OCI-LY3 (cell line): ENCODE data around the gene SRCAP.

ENCODE experiments used
- H2AFZ ChIP-seq: fragments of 200-600, 300-600 bp; shearing (Covaris generic); 2 replicates; pipeline ENCODE4 v1.6.0; 2014; ENCODE audit warnings: antibody characterized with exemption, low read depth, low read length
- H3K27ac ChIP-seq: fragments of 200-600, 300-600 bp; sonication (generic); 2 replicates; pipeline ENCODE4 v1.5.1; 2014; ENCODE audit warnings: mild to moderate bottlenecking, low read length, moderate library complexity, mixed read lengths
- H3K27me3 ChIP-seq: fragments of 200-600, 300-600 bp; sonication (generic); 2 replicates; pipeline ENCODE4 v1.6.1; 2014; ENCODE audit warnings: low read depth, low read length, mixed read lengths
- H3K36me3 ChIP-seq: fragments of 200-600, 300-600 bp; sonication (generic); replicated peaks from 2 replicates; pipeline ENCODE3; 2014; ENCODE audit warnings: low read depth, low read length, mixed read lengths
- H3K4me1 ChIP-seq: fragments of 300-600, 200-600 bp; sonication (generic); 2 replicates; pipeline ENCODE4 v1.6.1; 2014; ENCODE audit warnings: low read length, mixed read lengths
- H3K4me2 ChIP-seq: fragments of 200-600, 300-600 bp; sonication (generic); 2 replicates; pipeline ENCODE4 v1.6.1; 2014; ENCODE audit warnings: low read length, mixed read lengths
- H3K4me3 ChIP-seq: fragments of 300-600, 200-600 bp; sonication (generic); 2 replicates; pipeline ENCODE4 v1.5.1; 2014; ENCODE audit warnings: antibody characterized with exemption, mild to moderate bottlenecking, low read length, moderate library complexity
- H3K79me2 ChIP-seq: fragments of 300-600, 200-600 bp; shearing (Covaris generic); 2 replicates; pipeline ENCODE4 v1.6.1; 2014; ENCODE audit warnings: mild to moderate bottlenecking, low read length, mixed read lengths
- H3K9ac ChIP-seq: fragments of 300-600, 200-600 bp; shearing (Covaris generic); 2 replicates; pipeline ENCODE4 v1.6.0; 2014; ENCODE audit warnings: mild to moderate bottlenecking, low read length, moderate library complexity
- H3K9me3 ChIP-seq: fragments of 200-600, 300-600 bp; shearing (Covaris generic); 2 replicates; pipeline ENCODE4 v1.6.1; 2014; ENCODE audit warnings: low read length, mixed read lengths; ENCODE audit not compliant: insufficient read depth
- H4K20me1 ChIP-seq: fragments of 200-600, 300-600 bp; sonication (generic); 2 replicates; pipeline ENCODE4 v1.6.1; 2016; ENCODE audit warnings: low read length, mixed read lengths; ENCODE audit not compliant: insufficient read depth
- EZH2phosphoT487 ChIP-seq: fragments of 200-600 bp; shearing (Covaris generic); IDR thresholded peaks from 2 replicates; pipeline ENCODE4 v1.6.1; 2018; ENCODE audit warnings: antibody characterized with exemption, mixed run types, low read depth
- TF ChIP-seq, protein P1 (sequence below): fragments of 200-600, 300-600 bp; sonication (generic); IDR thresholded peaks from 2 replicates; pipeline ENCODE4 v1.5.1; 2014; ENCODE audit warnings: antibody characterized with exemption, low read length, low read depth

Gene SRCAP

DNA sequence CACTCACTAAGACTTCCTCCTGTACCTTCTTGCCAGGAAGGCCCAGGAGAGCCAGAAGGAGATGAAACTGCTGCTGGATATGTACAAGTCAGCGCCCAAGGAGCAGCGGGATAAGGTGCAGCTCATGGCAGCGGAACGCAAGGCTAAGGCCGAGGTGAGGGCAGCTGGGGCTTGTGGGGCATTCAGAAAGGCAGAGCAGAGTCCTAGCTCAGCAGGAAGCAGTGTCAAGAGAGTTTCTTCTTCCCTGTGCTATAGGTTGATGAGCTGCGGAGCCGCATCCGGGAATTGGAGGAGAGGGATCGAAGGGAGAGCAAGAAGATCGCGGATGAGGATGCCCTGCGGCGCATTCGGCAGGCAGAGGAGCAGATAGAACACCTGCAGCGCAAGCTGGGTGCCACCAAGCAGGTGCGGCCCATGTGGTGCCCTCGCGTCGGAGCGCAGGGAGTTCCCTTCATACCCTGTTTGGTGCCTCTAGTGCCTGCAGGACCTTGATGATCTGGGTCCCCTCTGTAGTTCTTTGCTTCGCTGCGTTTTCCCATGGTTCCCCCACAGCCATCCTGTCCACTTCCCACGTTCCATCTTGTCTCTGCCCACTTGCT, 69.7 kb downstream of the SRCAP start:
- Histone ChIP-seq H3K9me3 (no peaks in the 10 kb centered on the region), H3K79me2 (peaks cover 5% of the 10 kb centered on the region; the same call in 1 of the 2 replicates), H3K36me3 (peaks cover 81% of the 10 kb centered on the region), H3K4me2 (no peak overlapping the region), H3K27me3 (no peaks in the 10 kb centered on the region), H3K4me1 (no peaks in the 10 kb centered on the region), H4K20me1 (no peaks in the 10 kb centered on the region), H3K27ac (no peak overlapping the region), H3K9ac (no peak overlapping the region), H2AFZ (no peak overlapping the region), H3K4me3 (no peak overlapping the region)
- TF ChIP-seq, protein P1, sequence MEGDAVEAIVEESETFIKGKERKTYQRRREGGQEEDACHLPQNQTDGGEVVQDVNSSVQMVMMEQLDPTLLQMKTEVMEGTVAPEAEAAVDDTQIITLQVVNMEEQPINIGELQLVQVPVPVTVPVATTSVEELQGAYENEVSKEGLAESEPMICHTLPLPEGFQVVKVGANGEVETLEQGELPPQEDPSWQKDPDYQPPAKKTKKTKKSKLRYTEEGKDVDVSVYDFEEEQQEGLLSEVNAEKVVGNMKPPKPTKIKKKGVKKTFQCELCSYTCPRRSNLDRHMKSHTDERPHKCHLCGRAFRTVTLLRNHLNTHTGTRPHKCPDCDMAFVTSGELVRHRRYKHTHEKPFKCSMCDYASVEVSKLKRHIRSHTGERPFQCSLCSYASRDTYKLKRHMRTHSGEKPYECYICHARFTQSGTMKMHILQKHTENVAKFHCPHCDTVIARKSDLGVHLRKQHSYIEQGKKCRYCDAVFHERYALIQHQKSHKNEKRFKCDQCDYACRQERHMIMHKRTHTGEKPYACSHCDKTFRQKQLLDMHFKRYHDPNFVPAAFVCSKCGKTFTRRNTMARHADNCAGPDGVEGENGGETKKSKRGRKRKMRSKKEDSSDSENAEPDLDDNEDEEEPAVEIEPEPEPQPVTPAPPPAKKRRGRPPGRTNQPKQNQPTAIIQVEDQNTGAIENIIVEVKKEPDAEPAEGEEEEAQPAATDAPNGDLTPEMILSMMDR, result no peak
- TF ChIP-seq EZH2phosphoT487, result no peak

DNA sequence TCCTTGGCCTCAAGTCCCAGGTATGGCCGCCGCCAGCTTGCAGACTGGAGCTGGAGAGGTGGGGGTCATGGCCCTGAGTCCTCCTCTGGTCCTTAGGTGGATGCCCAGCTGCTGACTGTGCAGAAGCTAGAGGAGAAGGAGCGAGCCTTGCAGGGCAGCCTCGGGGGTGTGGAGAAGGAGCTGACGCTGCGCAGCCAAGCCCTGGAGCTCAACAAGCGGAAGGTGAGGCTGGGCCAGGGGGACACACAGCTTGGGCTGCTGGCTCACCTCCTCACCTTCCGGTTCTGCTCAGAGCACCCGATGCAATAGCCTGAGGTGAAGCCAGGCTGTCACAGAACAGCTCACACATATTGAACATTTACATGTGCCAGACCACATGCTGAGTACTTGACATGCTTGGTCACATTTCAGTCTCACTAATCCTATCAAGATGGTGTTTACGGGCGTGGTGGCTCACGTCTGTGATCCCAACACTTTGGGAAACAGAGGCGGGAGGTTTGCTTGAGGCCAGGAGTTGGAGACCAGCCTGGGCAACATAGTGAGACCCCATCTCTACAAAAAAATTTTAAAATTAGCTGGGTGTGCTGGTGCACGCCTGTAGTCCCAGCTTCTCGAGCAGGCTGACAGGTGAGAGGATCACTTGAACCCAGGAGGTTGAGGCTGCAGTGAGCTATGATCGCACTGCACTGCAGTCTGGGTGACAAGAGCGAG, 70.6 kb downstream of the SRCAP start:
- no peaks in the 10 kb centered on the region for H3K27me3 ChIP-seq
- H3K36me3 ChIP-seq, result peaks cover 73% of the 10 kb centered on the region
- no peak overlapping the region for H2AFZ ChIP-seq
- no peaks in the 10 kb centered on the region for H3K4me1 ChIP-seq
- no peak overlapping the region for H3K4me3 ChIP-seq
- H3K4me2 ChIP-seq, result no peak overlapping the region
- H4K20me1 ChIP-seq, result no peaks in the 10 kb centered on the region
- H3K27ac ChIP-seq, result no peak overlapping the region
- no peaks in the 10 kb centered on the region for H3K9me3 ChIP-seq
- no peak overlapping the region for H3K9ac ChIP-seq
- H3K79me2 ChIP-seq, result no peaks in the 10 kb centered on the region
- no peak for TF ChIP-seq EZH2phosphoT487
- TF ChIP-seq, protein P1, result no peak

DNA sequence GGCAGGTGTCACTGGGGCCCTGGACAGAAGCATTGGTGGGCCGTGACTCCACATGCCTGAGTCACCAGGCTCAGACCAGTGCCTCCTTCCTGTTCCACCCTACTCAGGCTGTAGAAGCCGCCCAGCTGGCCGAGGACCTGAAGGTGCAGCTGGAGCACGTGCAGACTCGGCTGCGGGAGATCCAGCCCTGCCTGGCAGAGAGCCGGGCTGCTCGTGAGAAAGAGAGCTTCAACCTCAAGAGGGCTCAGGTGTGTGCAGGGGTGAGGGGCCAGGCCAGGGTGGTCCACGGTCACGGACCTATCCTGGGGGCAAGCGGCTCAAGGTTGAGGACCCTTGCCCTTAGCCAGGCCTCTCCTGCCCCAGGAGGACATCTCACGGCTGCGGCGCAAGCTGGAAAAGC, 72.8 kb downstream of the SRCAP start:
- Histone ChIP-seq H3K4me2 (no peak overlapping the region), H3K79me2 (no peaks in the 10 kb centered on the region), H3K9ac (no peak overlapping the region), H3K4me1 (no peaks in the 10 kb centered on the region), H3K27me3 (no peaks in the 10 kb centered on the region), H4K20me1 (no peaks in the 10 kb centered on the region), H2AFZ (no peak overlapping the region), H3K4me3 (no peak overlapping the region), H3K9me3 (no peaks in the 10 kb centered on the region), H3K27ac (no peak overlapping the region), H3K36me3 (peaks cover 59% of the 10 kb centered on the region)
- TF ChIP-seq, protein P1, result no peak
- no peak for TF ChIP-seq EZH2phosphoT487

DNA sequence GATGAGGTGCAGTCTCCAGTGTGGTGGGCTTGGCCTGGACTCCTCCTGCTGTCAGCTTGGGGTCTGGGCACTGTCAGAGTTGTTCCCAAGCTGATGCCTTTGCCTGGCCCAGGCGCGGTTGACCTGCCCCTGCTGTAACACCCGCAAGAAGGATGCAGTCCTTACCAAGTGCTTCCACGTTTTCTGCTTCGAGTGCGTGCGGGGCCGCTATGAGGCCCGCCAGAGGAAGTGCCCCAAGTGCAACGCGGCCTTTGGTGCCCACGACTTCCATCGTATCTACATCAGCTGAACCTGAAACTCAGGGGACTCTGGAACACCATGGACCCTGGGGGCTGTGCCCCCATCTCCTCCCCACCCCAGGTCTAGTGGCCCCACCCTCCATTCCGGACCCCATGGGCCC, 74.9 kb downstream of the SRCAP start:
- Histone ChIP-seq H3K9me3 (no peaks in the 10 kb centered on the region), H4K20me1 (no peaks in the 10 kb centered on the region), H3K9ac (no peak overlapping the region), H3K27ac (no peak overlapping the region), H3K27me3 (no peaks in the 10 kb centered on the region), H3K79me2 (no peaks in the 10 kb centered on the region), H3K4me1 (no peaks in the 10 kb centered on the region), H3K36me3 (peaks cover 39% of the 10 kb centered on the region), H3K4me3 (no peak overlapping the region), H2AFZ (no peak overlapping the region), H3K4me2 (no peak overlapping the region)
- TF ChIP-seq EZH2phosphoT487, result no peak
- TF ChIP-seq, protein P1, result no peak
